NCI-H2196 (cell line): ENCODE data around the gene KERA.

Experiments
- DNase-seq: peaks from one replicate; lab custom pipeline; 2025; ENCODE audit not compliant: unreplicated experiment; lab: John Stamatoyannopoulos, UW

Gene KERA

DNA sequence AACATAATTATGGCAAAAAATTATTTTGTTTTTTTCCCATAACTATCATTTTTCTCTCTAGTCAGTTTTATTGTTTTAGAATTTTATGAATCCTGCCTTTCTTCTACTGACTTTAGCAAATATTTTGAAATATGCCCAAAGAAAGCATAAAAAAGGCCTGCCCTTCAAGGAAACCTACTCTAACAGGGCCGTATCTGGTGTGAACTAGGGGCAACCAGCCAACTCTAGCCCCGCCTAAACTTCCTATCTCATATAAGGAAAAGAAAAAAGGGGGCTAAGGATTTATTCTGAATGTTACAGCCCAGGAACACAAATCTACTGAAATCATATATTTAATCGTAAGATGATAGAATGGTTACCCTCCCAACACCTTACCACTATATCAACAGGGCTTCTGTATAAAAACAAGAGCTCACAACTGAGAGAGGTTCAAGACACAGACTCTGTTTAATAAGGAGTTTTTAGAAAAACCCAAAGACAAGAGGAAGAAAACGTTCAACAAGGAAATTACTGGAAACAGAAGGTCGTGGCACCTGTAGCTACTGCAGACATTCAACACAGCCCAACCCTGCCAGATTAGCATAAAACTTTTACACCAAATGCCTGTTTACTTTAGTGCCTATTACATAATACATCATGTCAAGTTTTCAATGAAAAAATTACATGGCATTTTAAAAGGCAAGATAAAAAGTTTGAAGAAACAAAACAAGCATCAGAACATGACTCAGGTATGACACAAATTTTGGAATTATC is 40.1 kb downstream of the KERA start:
- no peak for DNase-seq

DNA sequence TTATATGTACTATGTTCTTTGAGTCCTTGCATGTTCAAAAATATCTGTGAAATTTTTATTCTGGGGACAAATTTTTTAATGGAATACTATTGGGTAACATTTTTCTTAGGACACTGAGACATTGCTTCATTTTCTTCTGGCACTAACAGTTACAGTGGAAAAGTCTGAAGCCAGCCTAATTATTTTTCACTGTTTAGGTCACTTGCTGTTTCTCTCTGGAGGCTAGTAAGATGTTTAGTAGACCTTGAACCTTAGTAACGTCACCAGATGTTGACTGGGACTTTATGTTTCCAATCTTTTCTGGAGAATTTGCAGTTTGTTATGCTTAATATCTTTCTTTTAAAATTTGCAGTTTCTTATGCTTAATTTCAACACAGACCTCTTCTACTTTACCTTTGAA is 40.8 kb downstream of the KERA start:
- no peak for DNase-seq

DNA sequence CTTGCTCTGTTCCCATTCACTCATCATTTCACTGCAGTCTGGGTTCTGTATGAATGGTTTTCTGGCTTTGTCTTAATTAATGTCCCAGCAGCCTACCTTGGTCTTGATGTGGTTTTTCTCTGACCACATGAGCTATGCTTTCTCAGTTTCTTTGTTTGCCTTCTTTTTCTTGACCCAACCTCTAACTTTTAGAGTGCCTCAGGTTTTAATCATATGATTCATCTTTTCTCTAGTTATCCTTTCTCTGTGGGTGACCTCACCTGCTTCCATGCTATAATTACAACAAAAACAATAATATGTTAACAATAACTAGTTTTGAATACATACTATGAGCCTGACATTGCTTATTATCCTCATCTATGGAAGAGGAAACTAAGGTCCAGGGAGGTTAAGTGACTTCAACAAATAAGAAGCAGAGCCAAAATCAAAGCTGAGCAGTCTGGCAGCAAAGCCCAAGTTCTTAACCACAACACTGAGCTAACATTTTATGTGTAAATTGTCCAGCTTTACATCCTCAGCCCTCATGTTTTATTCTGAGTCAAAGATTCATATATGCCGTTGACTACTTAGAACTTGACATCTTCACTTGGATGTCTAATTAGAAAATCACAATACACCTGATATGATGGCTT is 48.4 kb downstream of the KERA start:
- DNase-seq: no peak

DNA sequence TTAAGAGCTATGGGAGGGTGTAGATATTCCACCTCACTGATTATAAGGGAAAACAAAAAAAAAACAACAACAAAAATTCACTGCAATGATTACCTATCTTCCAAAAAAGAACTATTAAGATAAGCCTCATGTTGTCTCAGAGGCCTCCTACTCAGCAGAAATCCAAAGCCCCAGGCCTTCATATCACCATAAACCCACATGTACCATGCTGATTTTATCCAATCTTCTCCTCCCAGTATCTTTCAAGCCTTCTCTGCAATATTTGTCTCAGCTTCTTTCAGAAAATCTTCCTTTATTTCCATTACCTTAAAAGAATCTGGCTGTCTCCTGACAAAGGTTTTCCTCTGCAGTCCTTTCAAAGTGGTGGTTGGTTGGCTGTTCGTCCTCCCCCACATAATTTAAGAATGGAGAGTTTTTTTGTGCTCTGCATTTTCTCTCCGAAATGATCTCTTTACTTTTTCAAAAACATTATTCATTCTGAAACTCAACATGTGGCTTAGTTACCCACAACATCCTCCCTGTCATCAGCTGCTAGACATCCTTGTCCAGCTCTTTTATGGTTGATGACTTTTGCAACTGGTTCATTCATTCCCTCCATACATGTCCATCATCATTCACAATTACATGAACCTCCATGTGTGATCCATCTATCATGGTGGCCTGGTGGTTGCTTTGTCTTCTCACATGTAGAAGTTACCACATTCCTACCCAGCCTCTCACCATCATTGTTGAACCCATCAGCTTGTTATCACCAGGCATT is 50.1 kb downstream of the KERA start:
- no peak for DNase-seq

DNA sequence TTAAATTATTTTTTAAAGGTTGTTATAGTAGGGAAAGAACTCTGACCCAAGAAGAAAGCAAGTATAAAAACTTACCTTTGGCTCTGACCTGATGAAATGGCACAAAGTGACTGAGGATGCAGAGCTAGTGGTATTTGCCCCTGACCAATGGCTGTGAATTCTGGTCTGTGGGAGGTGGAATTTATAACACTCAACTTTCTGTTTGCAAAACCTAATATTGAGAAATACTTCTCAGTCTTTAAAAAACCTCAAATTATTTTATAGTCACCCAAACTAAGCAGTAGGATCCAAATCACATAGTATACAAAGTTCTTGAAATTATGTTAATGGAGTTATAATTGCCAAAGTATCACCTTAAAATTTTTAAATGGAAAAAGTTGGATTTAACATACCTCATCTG is 53.0 kb downstream of the KERA start, which contains the start of gene EPYC:
TSS of gene EPYC (minus strand) at position 101 of the 400 bp plus-strand sequence. CDS start 2,407 bp downstream, outside the sequence.
- DNase-seq: no peak

DNA sequence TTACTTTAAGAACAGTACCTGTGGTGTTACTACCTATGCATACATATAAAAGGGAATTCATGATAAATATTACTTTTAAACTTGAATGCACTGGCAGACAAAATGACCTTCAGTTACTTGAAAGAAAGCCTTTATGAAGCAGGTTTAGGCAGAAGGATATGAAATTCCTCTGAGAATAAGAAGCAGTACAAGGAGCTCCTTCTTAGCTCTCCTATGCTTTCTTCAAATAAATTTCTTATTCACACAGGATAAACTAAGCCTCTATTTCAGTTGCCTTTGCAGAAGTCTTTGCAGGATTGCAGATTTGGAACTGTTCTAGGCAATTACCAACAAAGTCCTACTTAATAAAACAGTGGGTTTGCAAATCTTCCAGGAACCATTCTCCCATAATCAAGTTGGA is 54.1 kb downstream of the KERA start:
- DNase-seq: no peak

DNA sequence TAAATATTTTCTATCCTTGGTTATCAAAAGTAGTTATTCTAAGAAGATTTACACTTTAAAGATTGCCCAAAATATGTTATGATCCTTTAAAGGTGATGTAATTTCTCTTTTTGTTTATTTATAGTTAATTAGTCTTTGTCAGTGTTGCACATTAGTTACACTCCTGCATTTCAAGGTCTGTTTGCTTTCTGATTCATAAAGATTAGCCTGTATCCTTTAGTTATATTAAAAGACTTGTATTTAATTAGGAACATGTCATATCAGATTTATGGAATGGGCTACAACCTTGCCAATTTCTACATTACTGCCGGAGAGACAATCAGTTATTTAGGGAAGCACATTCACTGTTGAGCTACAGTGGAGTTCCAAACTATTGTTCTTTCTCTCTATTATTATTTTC is 56.5 kb downstream of the KERA start:
- DNase-seq: no peak
